Endothelial cell of umbilical vein (primary cell): ENCODE results near the gene PLEKHB2. TPM values are rescaled to one million over a fixed set of nuclear protein-coding genes. Genes with fewer than 3 reads are reported as not detected.

Experiments used
- BruUV-seq: library from RNA; stranded (reverse); fragments of 400-500 nt; replicated peaks from 2 replicates; lab custom pipeline; 2021; lab: Mats Ljungman, UMichigan
- CTCF ChIA-PET: fragments of 300-600, 350-600 bp; sonication (Branson Sonifier 250); formaldehyde crosslinking; loops from one replicate; lab custom pipeline; 2021; ENCODE audit warnings: antibody characterized with exemption, inconsistent platforms; lab: Charles Lee
- POLR2A ChIA-PET: fragments of 300-600, 350-600 bp; sonication (Branson Sonifier 250); formaldehyde crosslinking; loops from one replicate; lab custom pipeline; 2021; ENCODE audit warnings: antibody characterized with exemption, inconsistent platforms; lab: Charles Lee
- DNase-seq: peaks from one replicate; pipeline ENCODE4 v3.0.0-alpha.2; 2011; ENCODE audit warnings: low read depth, low spot score
- FAIRE-seq: peaks from 2 replicates; lab custom pipeline; 2011; peaks lifted over from hg19 to GRCh38; lab: Jason Lieb, UNC
- H2AFZ ChIP-seq: 2 replicates; pipeline ENCODE4 v1.6.0; 2012; ENCODE audit warnings: low read depth, low read length, control low read depth, inconsistent platforms
- H3K27ac ChIP-seq: 2 replicates; pipeline ENCODE4 v1.5.1; 2011; ENCODE audit warnings: low read depth, mild to moderate bottlenecking, control low read depth, low read length, moderate library complexity; ENCODE audit not compliant: insufficient read depth
- H3K27me3 ChIP-seq, 2 experiments: 2 replicates each; pipeline versions ENCODE4 v1.6.0 to v1.6.1; 2011; ENCODE audit warnings: low read length in 2 of 2, mixed read lengths in 1 of 2; ENCODE audit not compliant: control insufficient read depth in 2 of 2, insufficient read depth in 2 of 2
- H3K36me3 ChIP-seq, 2 experiments: 2 replicates in 1 of 2; 3 replicates in 1 of 2; pipeline ENCODE4 v1.5.1; 2011; ENCODE audit warnings: low read length in 2 of 2, mild to moderate bottlenecking in 1 of 2, moderate library complexity in 1 of 2; ENCODE audit not compliant: control insufficient read depth in 2 of 2, insufficient read depth in 2 of 2; ENCODE audit errors: extremely low read depth in 1 of 2
- H3K4me1 ChIP-seq: 3 replicates; pipeline ENCODE4 v1.5.1; 2011; ENCODE audit warnings: mild to moderate bottlenecking, low read length; ENCODE audit not compliant: control insufficient read depth, insufficient read depth; ENCODE audit errors: extremely low read depth
- H3K4me2 ChIP-seq: 2 replicates; pipeline ENCODE4 v1.6.1; 2011; ENCODE audit warnings: low read length, control low read depth, mixed read lengths; ENCODE audit not compliant: insufficient read depth
- H3K4me3 ChIP-seq, 3 experiments: fragments of 200-600 bp in 1 of 3; sonication (generic), shearing (Covaris generic) in 1 of 3; replicated peaks in 1 of 3; 2 replicates each; pipeline ENCODE4 v1.5.1; 2011 to 2016; ENCODE audit warnings: control low read depth in 3 of 3, low read length in 3 of 3, mild to moderate bottlenecking in 2 of 3, inconsistent platforms in 1 of 3, low read depth in 1 of 3, moderate library complexity in 1 of 3; ENCODE audit not compliant: insufficient read depth in 1 of 3
- H3K79me2 ChIP-seq: 2 replicates; pipeline ENCODE4 v1.6.0; 2012; ENCODE audit warnings: low read length, inconsistent platforms; ENCODE audit not compliant: control insufficient read depth, insufficient read depth
- H3K9ac ChIP-seq: replicated peaks from 2 replicates; pipeline ENCODE3; 2011; ENCODE audit warnings: low read length, control low read depth; ENCODE audit not compliant: insufficient read depth; ENCODE audit errors: extremely low read depth
- H3K9me1 ChIP-seq: replicated peaks from 3 replicates; pipeline ENCODE4 v1.6.0; 2011; ENCODE audit warnings: mild to moderate bottlenecking, low read length; ENCODE audit not compliant: control insufficient read depth, insufficient read depth; ENCODE audit errors: extremely low read depth
- H3K9me3 ChIP-seq: replicated peaks from 2 replicates; pipeline ENCODE4 v1.5.1; 2012; ENCODE audit warnings: low read length, inconsistent platforms; ENCODE audit not compliant: control insufficient read depth, insufficient read depth
- H4K20me1 ChIP-seq: replicated peaks from 2 replicates; pipeline ENCODE3; 2011; ENCODE audit warnings: mild to moderate bottlenecking, low read length; ENCODE audit not compliant: control insufficient read depth, insufficient read depth; ENCODE audit errors: extremely low read depth
- EZH2 ChIP-seq: IDR thresholded peaks from 2 replicates; pipeline ENCODE4 v1.6.1; 2012; ENCODE audit warnings: borderline replicate concordance, low read depth, mild to moderate bottlenecking, moderate library complexity, low read length, inconsistent platforms; ENCODE audit not compliant: severe bottlenecking
- FOS ChIP-seq: IDR thresholded peaks from 2 replicates; pipeline ENCODE4 v1.6.1; 2011; ENCODE audit warnings: mild to moderate bottlenecking, low read length, moderate library complexity, borderline replicate concordance; ENCODE audit not compliant: insufficient read depth
- GATA2 ChIP-seq: IDR thresholded peaks from 2 replicates; pipeline ENCODE4 v1.7.0; 2011; ENCODE audit warnings: low read depth, mild to moderate bottlenecking, moderate library complexity, mixed read lengths, low read length; ENCODE audit not compliant: insufficient read length, insufficient read depth
- JUN ChIP-seq: IDR thresholded peaks from 2 replicates; pipeline ENCODE4 v1.6.1; 2011; ENCODE audit warnings: borderline replicate concordance, low read depth; ENCODE audit not compliant: insufficient read length, insufficient read depth
- MYC ChIP-seq: IDR thresholded peaks from one replicate; pipeline ENCODE4 v1.6.1; 2011; ENCODE audit warnings: mild to moderate bottlenecking, low read depth, low read length
- POLR2A ChIP-seq: IDR thresholded peaks from 2 replicates; pipeline ENCODE4 v1.6.1; 2012; ENCODE audit warnings: low read depth, mild to moderate bottlenecking, control low read depth, low read length
- POLR2AphosphoS5 ChIP-seq: IDR thresholded peaks from 2 replicates; pipeline ENCODE4 v1.6.1; 2012; ENCODE audit warnings: low read depth, mild to moderate bottlenecking, control low read depth, low read length, moderate library complexity; ENCODE audit not compliant: insufficient read depth
- dilution Hi-C: fragments of 300-500 bp; cut with MboI; formaldehyde crosslinking; loops from one replicate; pipeline ENCODE4 v1.15.0; 2019; ENCODE audit warnings: low sequenced_read_pairs; ENCODE audit not compliant: extremely low pct_ligation_motif_present
- intact Hi-C: fragments of 100-400 bp; cut with micrococcal nuclease; formaldehyde crosslinking; loops from one replicate; pipeline ENCODE4 v1.10.0; 2022
- polyA plus RNA-seq, 4 experiments: library from polyadenylated mRNA; depleted of rRNA in 3 of 4; stranded (reverse) in 3 of 4; unstranded in 1 of 4; fragments of >200 nt; gene quantifications; 2 replicates each; pipeline versions ENCODE4 v1.2.1 to v1.2.3, GENCODE V29; 2011 to 2012; ENCODE audit warnings: missing spikeins in 1 of 4
- total RNA-seq: library from RNA; stranded (reverse); gene quantifications from 2 replicates; pipeline ENCODE4 v1.2.3, GENCODE V29; 2021
- TF ChIP-seq, protein P1 (sequence below): IDR thresholded peaks from 2 replicates; pipeline ENCODE4 v1.6.1; 2011; ENCODE audit not compliant: insufficient read depth, insufficient read length
- TF ChIP-seq, protein P2 (sequence below), 2 donors: IDR thresholded peaks; 1 replicate in 1 of 2; 2 replicates in 1 of 2; pipeline ENCODE4 v1.5.1; 2011; ENCODE audit warnings: low read length in 2 of 2, mild to moderate bottlenecking in 2 of 2, moderate library complexity in 2 of 2, control low read depth in 1 of 2, inconsistent platforms in 1 of 2, low read depth in 1 of 2; ENCODE audit not compliant: insufficient read depth in 1 of 2; ENCODE audit errors: extremely low read depth in 1 of 2

Gene PLEKHB2
- total and polyA plus RNA-seq, 2 donors (not counting 3 experiments of a cell fraction or from before 2014, with no cell fraction given) = 56.5 to 56.8 TPM

GRCh38 chr2:131122496-131122895, 17.4 kb downstream of the PLEKHB2 start:
- Histone ChIP-seq H3K9me3 (no peaks in the 10 kb centered on the region), H3K36me3 (peaks cover 4 to 22% of the 10 kb centered on the region in 2 experiments), H3K27ac (no peak overlapping the region), H3K9ac (no peak overlapping the region), H2AFZ (no peak overlapping the region), H3K4me2 (no peak overlapping the region), H3K79me2 (peaks cover 51% of the 10 kb centered on the region), H3K4me1 (no peaks in the 10 kb centered on the region), H3K9me1 (no peaks in the 10 kb centered on the region), H3K4me3 (no peak overlapping the region), H4K20me1 (no peaks in the 10 kb centered on the region), H3K27me3 (no peaks in the 10 kb centered on the region)
- no TSS peak for BruUV-seq
- FAIRE-seq (no peak), DNase-seq (no peak)
- ChIA-PET POLR2A (no interaction called here), CTCF (interaction anchor here (1.0 kb wide), 1 partner anchor 10 kb away, joined by 3 read pairs; no protein-coding TSS in a partner anchor)
- intact Hi-C loops = no loop called here
- TF ChIP-seq POLR2A (no peak), MYC (no peak), FOS (no peak), GATA2 (no peak), POLR2AphosphoS5 (no peak), EZH2 (no peak), JUN (no peak)
- TF ChIP-seq, protein P1, sequence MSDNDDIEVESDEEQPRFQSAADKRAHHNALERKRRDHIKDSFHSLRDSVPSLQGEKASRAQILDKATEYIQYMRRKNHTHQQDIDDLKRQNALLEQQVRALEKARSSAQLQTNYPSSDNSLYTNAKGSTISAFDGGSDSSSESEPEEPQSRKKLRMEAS = no peak
- TF ChIP-seq, protein P2, sequence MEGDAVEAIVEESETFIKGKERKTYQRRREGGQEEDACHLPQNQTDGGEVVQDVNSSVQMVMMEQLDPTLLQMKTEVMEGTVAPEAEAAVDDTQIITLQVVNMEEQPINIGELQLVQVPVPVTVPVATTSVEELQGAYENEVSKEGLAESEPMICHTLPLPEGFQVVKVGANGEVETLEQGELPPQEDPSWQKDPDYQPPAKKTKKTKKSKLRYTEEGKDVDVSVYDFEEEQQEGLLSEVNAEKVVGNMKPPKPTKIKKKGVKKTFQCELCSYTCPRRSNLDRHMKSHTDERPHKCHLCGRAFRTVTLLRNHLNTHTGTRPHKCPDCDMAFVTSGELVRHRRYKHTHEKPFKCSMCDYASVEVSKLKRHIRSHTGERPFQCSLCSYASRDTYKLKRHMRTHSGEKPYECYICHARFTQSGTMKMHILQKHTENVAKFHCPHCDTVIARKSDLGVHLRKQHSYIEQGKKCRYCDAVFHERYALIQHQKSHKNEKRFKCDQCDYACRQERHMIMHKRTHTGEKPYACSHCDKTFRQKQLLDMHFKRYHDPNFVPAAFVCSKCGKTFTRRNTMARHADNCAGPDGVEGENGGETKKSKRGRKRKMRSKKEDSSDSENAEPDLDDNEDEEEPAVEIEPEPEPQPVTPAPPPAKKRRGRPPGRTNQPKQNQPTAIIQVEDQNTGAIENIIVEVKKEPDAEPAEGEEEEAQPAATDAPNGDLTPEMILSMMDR (IDR thresholded peaks at IDR 0.05; ENCODE audit: extremely low read depth in 1 of 2, insufficient read depth in 1 of 2, low read depth in 1 of 2, low read length in 2 of 2) = no peak
- dilution Hi-C loops = no loop called here
